Measurements from ENCODE around the gene LY6G5B.

DNA sequence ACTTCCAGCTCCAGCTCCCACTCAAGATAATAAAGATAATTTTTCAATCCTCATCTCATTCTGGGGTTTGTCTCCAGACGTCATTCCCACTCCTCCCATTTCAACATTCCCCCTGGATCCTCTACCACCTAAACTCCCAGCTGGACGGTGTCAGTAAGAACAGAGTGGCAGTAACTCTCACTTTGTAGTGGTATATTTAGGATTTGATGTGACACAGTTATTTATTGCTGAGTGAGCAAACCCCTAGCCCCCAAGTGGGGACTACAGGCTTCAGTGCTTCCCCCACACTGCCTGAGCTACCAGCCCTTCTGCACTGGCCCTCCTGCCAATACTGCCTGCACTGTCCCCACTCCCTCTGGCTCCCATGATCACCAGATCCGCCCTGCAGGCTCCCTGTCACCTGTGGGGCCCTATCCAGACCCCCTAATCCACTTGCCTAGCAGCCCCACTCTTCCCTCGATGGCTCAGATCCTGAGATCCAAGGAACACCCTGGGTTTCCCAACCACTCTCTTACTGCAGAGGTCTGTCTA is 11.6 kb upstream of the LY6G5B start:
- TF ChIP-seq CTCF (IDR thresholded peaks at IDR 0.05) = no peak
- TF ChIP-seq POLR2A (IDR thresholded peaks at IDR 0.05) = no peak

Measured in right lobe of liver (tissue), 4 donors.